ENCODE measurements around the gene CEP112.

The CEP112 gene

DNA sequence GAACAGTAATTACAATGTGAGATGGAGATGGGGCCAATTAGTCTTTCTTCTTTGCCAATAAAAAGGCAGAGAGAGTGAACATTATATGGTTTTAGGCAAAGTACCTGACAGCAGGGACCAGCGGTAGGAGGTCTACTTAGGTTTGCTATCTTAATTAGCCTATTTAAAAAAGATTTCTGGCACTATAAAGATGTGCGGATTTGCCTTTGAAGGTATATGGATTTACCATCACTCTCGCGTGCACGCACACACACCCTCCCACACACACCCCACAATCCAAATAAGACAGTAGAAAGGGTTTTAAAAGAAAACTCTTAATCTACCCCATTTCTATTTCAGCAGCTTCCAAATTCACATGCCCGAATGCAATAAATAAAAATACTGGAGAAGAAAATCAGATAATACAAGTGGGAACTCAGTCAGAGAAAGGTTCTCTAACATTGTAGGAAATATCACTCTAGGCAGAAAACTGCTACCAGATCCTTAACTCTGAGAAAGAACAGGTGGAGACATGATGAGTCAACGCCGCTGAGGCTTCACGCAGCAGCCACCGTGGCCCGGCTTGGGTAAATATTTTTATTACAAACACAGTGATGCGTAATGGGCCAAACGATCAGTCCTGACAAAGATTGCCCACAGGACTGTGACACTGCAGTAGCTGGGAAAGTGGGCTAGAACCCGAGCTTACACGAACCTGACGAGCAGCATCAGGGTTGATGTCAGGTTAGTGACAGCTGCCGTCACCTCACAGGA is 563.9 kb downstream of the CEP112 start:
- DNase-seq: no peak

- no peak for DNase-seq
Measured at GRCh38 chr17:65627108-65627507, 564.8 kb downstream of the CEP112 start.

GRCh38 chr17:65626451-65626850 is 565.5 kb downstream of the CEP112 start:
- no peak for DNase-seq

GRCh38 chr17:65618516-65618915 is 573.4 kb downstream of the CEP112 start:
- no peak for DNase-seq

DNA sequence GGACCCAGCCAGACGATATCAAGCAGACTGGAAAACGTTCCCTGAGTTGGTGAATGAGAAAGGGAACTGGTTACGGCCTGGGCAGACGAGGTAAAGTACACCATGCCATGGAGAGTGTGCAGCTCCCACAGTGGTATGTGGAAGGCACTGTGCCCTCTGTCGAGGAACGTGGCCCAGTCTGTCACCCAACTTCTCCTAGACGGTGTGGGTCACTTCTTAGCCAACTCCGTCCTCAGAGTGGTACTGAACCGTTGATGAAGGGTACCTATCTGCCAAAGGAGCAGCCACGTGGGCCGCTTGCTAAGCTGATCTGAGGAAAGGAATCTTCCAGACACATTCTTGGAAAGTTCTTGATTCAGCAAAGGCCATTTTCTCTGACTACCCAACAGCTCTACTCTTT is 574.4 kb downstream of the CEP112 start:
- no peak for DNase-seq

GRCh38 chr17:65609749-65610148 is 582.2 kb downstream of the CEP112 start:
- DNase-seq: no peak

- no peak for DNase-seq
Measured at GRCh38 chr17:65609286-65609685, 582.6 kb downstream of the CEP112 start.

DNA sequence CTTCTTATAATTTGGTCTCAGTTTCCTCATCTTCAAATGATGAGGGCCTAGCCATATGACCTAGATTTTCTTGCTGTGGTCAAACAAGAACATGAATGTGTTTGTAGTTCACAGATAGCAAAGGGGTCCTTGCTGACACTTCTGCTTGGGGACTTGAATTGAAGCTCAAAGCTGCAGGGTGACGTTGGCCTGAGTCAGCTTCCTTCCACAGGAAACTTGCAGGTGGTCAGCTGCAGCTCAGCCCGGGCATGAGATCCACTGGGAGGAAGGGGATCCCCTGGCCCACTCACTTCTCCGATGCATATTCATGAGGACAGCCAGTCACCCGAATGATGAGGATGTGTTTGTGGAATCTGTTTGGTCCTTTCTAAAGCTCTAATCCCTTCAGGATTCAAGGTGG is 587.9 kb downstream of the CEP112 start:
- no peak for DNase-seq

- no peak for DNase-seq
Measured at GRCh38 chr17:65601881-65602280, 590.1 kb downstream of the CEP112 start.

GRCh38 chr17:65601145-65601544 is 590.8 kb downstream of the CEP112 start:
- no peak for DNase-seq

DNA sequence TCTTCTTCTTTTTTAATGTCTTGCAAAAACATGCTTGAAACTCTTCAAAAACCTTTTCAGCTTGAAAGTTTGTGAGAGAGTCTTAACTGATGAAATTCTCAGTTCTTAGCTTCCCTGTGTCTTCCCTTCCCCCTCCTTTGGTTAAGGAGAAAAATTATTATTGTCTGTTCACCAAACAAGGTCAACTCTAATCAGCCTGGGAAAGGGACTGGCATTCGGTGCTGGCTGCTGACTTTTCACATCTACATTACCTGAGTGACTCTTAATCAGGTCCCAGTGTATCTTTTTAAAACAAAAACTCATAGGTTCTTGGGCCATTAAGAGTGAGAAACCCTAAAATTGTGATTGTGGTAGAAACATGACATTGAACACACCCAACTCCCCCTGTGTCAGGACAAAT is 591.4 kb downstream of the CEP112 start:
- DNase-seq: no peak

DNA sequence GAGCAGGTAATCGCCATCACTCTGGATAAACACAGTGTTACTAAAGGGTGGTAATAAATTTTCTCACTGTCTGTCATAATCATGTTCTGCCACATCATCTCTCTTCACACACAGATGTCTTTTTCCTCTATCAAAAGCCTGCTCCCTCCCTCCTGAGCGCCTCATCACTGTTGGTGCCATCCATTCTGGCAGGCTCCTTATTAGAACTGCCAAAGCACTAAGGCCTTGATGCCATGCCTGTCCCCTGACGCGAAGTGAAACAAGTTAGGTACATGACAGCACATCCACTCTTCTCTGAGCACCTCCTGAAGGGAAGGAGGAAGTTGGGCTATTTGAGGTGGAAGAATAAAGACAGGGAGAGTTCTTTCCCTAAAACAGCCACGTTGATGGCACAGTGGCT is 592.3 kb downstream of the CEP112 start:
- no peak for DNase-seq

DNA sequence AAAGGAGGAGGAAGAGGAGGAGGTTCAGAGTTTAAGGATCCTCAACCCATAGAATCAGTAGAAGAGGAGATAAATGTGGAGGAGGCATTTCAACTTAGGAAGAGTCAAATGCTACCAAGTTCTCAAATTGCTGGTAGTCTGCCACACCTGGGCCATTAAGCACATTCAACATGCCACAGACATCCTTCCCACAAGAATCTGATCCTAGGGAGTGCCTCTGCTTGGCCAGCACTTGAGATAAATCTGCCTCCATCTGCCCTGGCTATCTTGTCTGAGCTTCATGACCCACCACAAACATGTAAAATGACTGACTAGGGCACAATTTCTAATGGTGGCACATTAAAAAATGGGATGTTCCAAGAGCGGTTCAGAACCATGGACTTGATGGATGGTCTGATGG is 593.2 kb downstream of the CEP112 start:
- no peak for DNase-seq

DNA sequence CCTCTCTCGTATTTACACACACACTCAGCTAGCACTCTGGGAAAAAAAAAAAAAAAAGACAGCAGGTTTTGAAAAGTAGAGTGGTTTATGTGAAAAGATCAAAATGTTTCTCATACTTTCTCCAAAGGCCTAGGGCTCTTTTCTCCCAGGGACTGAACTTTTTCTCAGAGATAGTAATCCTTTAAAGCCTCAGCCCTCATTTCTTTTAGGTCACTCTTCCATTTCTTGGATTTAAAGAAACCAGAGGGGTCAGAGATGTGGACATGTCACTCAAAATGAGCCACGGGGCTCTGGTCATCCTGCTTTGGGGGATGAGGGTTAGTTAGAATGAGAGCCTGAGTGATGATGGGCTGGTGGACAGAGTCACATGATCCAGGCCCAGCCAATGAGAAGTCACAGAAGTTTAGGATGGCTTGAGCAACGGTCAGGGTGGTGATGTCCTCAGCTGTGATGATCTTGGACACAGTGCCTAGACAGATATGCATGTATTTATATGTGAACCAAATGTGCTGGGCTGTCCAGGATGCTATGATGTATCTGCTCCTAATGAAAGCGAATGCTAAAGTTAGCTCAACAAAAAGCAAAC is 596.8 kb downstream of the CEP112 start:
- DNase-seq: no peak

- no peak for DNase-seq
Measured at GRCh38 chr17:65593855-65594845, 597.8 kb downstream of the CEP112 start.

DNA sequence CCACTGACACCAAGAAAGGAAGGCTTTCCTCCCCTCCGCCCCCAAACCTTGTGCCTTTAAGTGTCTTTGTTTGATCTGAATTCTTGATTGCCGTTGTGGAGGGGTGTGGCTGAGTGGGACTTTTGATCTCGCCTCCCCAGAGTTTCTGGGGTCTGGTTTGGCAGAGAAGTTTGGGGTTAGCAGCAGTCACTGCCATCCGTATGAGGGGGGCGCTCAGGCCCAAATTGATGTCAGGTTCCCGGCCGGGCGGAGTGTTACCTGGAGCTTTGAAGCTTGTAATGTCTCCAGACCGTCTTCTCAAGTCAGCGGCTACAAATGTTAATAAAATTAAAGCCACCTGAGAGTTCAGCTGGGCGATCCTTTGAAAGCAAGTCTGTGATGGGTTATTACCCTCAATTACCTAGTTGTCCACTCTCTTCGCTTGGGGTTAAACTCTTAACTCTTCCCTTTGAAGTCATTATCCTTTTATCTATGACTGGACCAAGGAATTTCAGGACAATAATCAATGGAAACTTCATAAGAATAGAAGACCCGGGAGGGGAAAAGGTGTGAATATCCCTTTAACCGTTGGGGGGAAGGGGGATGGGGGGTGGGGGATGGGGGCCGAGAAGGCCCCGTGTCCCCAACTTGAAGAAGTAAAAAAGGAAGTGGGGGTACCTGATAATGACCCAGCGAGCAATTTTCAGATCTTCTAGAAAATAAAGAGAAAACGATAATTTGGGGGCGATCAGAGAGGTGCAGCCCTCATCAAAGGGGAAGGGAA is 598.7 kb downstream of the CEP112 start:
- no peak for DNase-seq

DNA sequence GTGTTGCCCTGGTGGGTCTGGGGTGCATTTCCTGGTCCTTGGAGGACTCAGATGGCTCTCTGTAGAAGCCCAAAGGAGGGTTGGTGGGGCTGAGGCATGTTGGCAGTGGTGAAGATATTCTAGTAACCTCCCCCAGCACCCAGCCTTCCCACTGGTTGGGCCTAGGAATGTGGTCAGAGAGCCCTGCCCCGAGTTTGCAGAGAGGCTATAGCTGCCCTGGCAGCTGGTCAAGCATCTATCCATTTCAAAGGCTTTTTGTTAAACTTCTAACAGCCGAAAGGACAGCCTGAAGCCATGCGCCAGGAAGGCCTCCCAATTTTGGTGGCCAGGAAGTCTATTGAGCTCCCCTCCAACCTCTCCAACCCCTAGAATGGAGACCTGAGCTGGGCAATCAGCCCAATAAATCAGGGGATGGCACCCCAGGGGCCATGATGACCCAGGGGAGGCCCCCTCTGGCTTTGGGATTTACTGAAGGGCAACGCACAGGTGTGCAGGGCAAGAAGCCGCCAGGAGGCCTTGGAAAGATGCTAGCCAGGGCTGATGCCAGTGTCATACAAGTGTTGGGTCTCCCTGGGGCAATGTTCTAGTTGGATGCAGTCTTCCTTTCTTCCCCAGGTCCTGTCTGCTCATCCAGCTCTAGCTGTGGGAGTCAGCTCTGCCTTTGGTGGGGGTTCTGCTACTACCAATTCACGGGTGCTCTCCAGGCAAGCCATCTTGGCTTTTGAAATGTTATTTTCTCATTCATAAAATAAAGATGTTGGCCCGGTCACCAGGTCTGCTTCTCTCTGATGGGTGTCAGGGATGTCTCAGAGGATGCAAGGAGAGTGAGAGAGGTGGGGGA is 599.6 kb downstream of the CEP112 start:
- DNase-seq: no peak

DNA sequence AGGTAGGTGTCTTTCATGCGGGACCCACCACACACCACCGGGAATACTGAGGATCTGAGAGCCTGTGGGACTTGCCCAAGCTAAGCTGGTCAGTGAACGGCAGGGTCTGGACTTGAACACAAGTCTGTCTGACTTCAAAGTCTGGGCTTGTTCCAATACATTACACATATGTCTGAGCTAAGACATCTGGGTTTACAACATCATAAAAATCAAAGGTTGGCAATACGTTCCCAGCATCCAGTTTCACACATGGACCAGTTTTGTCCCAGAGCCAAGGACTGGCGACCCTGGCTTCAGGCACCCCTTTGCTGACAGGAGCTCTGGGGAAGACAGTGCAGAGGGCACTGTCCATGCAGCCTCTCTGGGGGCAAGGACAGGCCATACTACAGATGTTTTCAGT is 602.6 kb downstream of the CEP112 start:
- DNase-seq: no peak

GRCh38 chr17:65588181-65588808 is 603.6 kb downstream of the CEP112 start:
- no peak for DNase-seq

- DNase-seq: no peak
Measured at GRCh38 chr17:65587534-65588180, 604.3 kb downstream of the CEP112 start.

DNA sequence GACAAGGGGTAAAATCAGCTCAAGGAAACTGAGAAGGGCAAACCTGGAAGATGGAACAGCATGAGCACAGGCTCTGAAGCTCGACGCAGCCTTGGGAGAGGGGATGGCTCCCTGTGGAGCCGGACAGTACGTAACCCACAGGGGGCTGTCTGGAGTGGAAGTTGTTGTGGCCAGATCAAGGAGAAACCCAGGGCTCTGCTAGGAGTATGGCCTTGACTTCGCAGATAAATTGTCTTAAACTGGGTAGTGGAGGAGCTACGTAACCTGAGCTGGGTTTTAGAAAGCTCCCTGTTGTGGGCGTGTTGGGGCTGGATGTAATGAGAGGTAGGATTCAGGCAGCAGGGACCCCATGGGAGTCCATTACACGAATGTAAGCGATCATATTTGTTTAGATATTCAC is 605.0 kb downstream of the CEP112 start:
- DNase-seq: no peak

All from stimulated activated CD4-positive, alpha-beta T cell treated with anti-CD3 and anti-CD28 coated beads, Interleukin-4, amount 100 ng/mL, for 4 hours (primary cell).